Stimulated activated memory B cell treated with anti-CD40 and anti-IgM and Interleukin-4, amounts not matched to agents 10 μg/mL and 1 μg/mL and 100 μg/mL, for 72 hours (primary cell): Measurements from ENCODE around the gene BRMS1L.
A peak's percentile ranks its signal among the peaks of the same experiment; 100 is the strongest.
"Not testable (repeated sequence)": the region's sequence is repeated elsewhere in the genome, so short reads cannot be mapped to it uniquely, and the experiment has no call there.

Experiments
- ATAC-seq: fragments of 150-1000 bp; cut with Tn5 transposase; 2 replicates; pipeline ENCODE4 v1.10.0; 2021
- H3K27ac Mint-ChIP-seq: one replicate; pipeline ENCODE4 v1.8.0; 2022; ENCODE audit warnings: mild to moderate bottlenecking, mixed read lengths
- H3K27me3 Mint-ChIP-seq: one replicate; pipeline ENCODE4 v1.8.0; 2022; ENCODE audit warnings: mixed read lengths
- H3K36me3 Mint-ChIP-seq: one replicate; pipeline ENCODE4 v1.8.0; 2022; ENCODE audit warnings: mixed read lengths
- H3K4me1 Mint-ChIP-seq: one replicate; pipeline ENCODE4 v1.8.0; 2022; ENCODE audit warnings: mixed read lengths
- H3K4me3 Mint-ChIP-seq: one replicate; pipeline ENCODE4 v1.8.0; 2022; ENCODE audit warnings: mild to moderate bottlenecking, moderate library complexity, mixed read lengths
- H3K9me3 Mint-ChIP-seq: one replicate; pipeline ENCODE4 v1.8.0; 2022; ENCODE audit warnings: mixed read lengths

The BRMS1L gene, protein sequence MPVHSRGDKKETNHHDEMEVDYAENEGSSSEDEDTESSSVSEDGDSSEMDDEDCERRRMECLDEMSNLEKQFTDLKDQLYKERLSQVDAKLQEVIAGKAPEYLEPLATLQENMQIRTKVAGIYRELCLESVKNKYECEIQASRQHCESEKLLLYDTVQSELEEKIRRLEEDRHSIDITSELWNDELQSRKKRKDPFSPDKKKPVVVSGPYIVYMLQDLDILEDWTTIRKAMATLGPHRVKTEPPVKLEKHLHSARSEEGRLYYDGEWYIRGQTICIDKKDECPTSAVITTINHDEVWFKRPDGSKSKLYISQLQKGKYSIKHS

DNA sequence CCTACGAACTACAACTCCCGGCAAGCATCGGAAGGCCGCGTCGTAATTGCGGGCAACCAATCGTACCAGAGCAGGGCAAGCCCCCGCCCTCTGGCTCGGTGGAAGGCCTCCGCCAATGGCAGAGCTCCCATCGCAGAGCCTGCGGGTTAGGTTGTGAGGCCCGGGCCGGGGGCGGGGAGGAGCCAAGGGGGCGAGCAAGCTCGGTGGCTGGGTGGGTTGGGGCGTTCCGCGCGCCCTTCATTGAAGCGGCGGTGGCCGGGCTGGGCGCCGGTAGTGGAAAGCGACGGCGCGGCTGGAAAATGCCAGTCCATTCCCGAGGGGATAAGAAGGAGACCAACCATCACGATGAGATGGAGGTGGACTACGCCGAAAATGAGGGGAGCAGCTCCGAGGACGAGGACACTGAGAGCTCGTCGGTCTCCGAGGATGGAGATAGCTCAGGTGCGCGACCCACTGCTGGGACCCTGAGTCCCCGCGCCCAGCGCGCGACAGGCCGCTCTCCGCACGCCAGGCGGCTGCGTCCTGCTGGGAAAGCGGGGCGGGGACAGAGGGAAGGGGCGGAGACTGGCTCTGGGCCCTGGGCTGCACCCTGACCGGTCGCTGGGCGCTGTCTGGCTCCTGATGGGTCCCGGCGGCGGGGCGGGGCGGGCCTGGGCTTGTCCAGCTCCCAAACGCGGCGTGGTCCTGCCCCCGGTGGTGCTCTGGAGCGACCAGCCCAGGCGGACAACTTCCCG lies at the start of gene BRMS1L:
TSS of gene BRMS1L (plus strand) at position 121 of the 734 bp plus-strand sequence. CDS start at position 300, 179 bp downstream.
- H3K27me3 Mint-ChIP-seq = no peaks in the 10 kb centered on the region
- peak within 1 kb of the TSS; percentile 91 for H3K4me3 Mint-ChIP-seq
- H3K27ac Mint-ChIP-seq = peak within 1 kb of the TSS; percentile 87
- H3K36me3 Mint-ChIP-seq = peaks cover 2% of the 10 kb centered on the region
- H3K4me1 Mint-ChIP-seq = peaks cover 17% of the 10 kb centered on the region
- H3K9me3 Mint-ChIP-seq = no peaks in the 10 kb centered on the region
- peak; percentile 99 for ATAC-seq

DNA sequence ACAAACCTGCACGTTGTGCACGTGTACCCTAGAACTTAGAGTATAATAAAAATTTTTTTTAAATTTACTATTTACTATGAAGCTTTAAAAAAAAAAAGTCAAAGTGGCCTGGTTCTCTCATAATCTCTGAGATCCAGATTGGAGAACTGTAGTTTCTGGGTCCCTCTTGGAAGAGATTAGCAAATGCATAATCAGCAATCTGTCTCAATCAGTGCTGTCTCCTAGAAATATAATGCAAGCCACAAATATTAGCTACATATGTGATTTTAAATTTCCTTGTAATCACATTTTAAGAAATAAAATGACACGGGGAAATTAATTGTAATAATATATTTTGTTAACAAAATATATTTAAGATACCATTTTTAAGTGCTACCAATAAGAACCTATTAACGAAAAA lies 49.3 kb upstream of the BRMS1L start:
- Mint-ChIP-seq H3K27ac (no peak overlapping the region), H3K4me1 (peaks cover 12% of the 10 kb centered on the region), H3K9me3 (peaks cover 13% of the 10 kb centered on the region), H3K36me3 (peaks cover 27% of the 10 kb centered on the region), H3K4me3 (no peak overlapping the region), H3K27me3 (no peaks in the 10 kb centered on the region)
- ATAC-seq = no peak

DNA sequence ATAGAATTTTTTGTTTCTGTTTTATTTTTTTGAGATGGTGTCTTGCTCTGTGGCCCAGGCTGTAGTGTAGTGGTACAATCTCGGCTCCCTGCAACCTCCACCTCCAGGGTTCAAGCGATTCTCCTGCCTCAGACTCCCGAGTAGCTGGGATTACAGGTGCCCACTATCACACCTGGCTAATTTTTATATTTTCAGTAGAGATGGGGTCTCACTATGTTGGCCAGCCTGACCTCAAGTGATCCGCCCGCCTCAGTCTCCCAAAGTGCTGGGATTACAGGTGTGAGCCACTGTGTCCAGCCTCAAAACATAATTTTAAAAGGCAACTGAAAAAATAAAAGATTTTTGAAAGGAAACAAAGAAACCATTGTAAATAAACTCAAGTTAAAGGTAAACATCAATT lies 48.6 kb upstream of the BRMS1L start:
- not testable (repeated sequence) for H3K27me3 Mint-ChIP-seq, H3K27ac Mint-ChIP-seq, H3K4me3 Mint-ChIP-seq, ATAC-seq
- Mint-ChIP-seq H3K36me3 (peaks cover 26% of the 10 kb centered on the region), H3K9me3 (peaks cover 15% of the 10 kb centered on the region), H3K4me1 (peaks cover 12% of the 10 kb centered on the region)

DNA sequence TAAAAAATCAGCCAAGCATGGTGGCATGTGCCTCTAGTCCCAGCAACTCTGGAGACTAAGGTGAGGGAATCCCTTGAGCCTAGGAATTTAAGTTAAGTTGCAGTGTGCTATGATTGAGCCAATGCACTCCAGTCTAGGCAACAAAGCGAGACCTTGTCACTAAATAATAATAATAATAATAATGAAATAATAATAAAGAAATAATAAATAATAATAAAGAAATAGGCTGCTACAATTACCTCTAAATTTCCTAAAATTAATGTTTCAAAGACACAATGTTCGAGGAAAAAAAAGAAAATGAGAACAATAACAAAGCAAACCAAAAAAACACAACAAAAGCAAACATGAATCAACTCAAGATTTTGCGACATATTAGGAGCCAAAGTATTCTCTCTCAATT lies 46.8 kb upstream of the BRMS1L start:
- Mint-ChIP-seq H3K36me3 (peaks cover 26% of the 10 kb centered on the region), H3K27me3 (no peaks in the 10 kb centered on the region), H3K27ac (no peak overlapping the region), H3K4me1 (peaks cover 20% of the 10 kb centered on the region), H3K4me3 (no peak overlapping the region), H3K9me3 (peaks cover 15% of the 10 kb centered on the region)
- no peak for ATAC-seq

DNA sequence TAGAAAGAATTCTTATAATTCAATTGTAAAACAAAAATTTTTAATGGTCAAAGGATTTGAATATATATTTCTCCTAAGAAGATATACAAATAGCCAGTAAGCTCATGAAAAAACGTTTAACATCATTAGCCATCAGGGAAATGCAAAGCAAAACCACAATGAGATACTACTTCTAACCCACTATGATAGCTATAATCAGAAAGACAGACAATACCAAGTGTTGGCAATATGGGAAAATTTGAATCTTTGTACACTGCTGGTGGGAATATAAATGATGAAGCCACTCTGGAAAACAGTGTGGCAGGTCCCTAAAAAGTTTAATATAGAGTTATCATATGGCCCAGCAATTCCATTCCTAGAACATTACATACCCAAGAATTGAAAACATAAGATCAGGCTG lies 42.4 kb upstream of the BRMS1L start:
- no peak overlapping the region for H3K27ac Mint-ChIP-seq
- peaks cover 27% of the 10 kb centered on the region for H3K36me3 Mint-ChIP-seq
- no peak for ATAC-seq
- H3K4me3 Mint-ChIP-seq = no peak overlapping the region
- H3K4me1 Mint-ChIP-seq = peaks cover 38% of the 10 kb centered on the region
- no peaks in the 10 kb centered on the region for H3K27me3 Mint-ChIP-seq
- peaks cover 15% of the 10 kb centered on the region for H3K9me3 Mint-ChIP-seq

DNA sequence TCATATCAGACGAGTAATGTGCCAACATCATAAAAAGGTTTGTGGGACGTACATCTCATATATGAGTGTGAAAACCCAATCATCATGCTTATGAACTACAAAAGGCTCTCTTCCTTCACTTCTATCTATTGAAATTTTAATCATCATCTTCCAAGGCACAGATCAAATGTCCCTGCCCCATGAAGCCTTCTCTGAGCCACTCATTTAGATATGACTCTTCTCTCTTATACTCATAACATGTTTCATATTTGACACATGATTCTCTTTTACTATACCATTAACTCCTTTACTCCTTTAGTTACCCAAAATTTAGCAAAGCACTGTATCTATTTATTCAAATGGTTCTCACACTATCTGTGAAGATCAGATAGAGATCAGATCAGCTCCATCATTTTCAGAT lies 39.3 kb upstream of the BRMS1L start:
- H3K27me3 Mint-ChIP-seq = no peaks in the 10 kb centered on the region
- H3K4me1 Mint-ChIP-seq = peaks cover 32% of the 10 kb centered on the region
- H3K4me3 Mint-ChIP-seq = no peak overlapping the region
- peaks cover 12% of the 10 kb centered on the region for H3K36me3 Mint-ChIP-seq
- peaks cover 2% of the 10 kb centered on the region for H3K9me3 Mint-ChIP-seq
- no peak overlapping the region for H3K27ac Mint-ChIP-seq
- no peak for ATAC-seq

DNA sequence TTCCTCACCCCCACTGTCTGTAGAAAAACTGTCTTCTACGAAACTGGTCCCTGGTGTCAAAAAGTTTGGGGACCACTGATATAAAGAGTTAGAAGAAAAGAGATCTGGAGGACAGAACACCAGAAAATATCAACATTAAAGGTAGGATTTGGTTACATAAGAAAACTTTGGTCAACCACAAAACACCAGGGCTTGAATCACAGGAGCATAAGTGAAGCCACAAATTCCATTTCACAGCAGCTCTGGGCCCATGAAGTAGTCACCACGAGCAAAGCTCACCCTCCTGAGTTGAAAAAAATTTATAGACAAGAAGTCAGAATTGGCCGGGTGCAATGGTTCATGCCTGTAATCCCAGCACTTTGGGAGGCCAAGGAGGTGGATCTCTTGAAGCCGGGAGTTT lies 36.5 kb upstream of the BRMS1L start:
- Mint-ChIP-seq H3K4me1 (peaks cover 21% of the 10 kb centered on the region), H3K27ac (no peak overlapping the region), H3K4me3 (no peak overlapping the region), H3K36me3 (peaks cover 12% of the 10 kb centered on the region), H3K27me3 (no peaks in the 10 kb centered on the region), H3K9me3 (no peaks in the 10 kb centered on the region)
- no peak for ATAC-seq

DNA sequence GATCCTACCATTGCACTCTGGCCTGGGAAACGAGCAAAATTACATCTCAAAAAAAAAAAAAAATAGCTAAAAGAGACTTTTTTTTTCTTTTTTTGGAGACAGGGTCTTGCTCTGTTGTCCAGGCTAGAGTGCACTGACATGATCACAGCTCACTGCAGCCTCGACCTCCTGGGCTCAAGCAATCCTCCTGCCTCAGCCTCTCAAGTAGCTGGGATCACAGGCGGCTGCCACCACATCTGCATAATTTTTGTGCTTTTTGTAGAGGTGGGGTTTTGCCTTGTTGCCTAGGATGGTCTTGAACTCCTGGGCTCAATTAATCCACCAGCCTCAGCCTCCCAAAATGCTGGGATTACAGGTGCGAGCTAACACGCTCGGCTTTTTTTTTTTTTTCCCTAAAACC lies 28.3 kb upstream of the BRMS1L start:
- H3K4me1 Mint-ChIP-seq = peaks cover 50% of the 10 kb centered on the region

DNA sequence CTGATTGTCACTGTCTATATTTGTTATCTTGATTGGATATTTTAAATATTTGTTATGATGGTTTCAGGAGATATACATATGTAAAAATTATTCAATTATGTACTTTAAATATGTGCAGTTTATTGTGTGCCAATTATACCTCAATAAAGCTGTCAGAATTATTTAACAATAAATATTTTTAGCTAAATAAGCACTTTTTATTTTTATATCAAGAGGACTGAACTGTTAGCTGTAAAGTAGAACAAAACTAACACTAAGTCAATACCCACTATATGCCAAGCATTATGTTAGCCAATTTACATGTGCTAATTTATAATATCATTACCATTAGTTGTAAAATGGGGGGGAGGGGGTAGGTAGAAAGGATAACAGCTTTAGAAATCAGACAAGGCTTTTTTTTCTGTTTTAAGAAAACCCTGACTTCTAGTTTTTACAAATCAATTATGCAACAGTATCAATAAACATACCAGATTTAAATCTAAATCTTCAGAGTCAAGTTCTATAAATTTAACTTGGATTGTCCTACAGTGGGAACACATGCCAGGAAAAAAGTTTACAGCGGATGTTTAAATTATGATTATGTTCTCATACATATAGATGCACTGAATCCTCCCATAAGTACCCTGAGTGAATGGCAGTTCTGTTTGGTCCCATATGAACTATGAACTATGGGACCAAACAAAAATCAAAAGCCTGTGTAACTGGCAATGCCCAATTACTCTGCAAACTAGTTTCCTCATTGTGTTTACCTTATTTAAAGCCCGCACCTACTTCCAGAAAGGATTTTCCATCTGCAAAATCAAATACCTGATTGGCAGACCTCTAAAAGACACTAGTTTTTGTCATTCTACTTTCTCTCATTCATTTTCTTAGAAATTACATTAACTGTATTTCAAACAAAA lies 19.9 kb upstream of the BRMS1L start:
- H3K27ac Mint-ChIP-seq = no peak overlapping the region
- H3K4me3 Mint-ChIP-seq = no peak overlapping the region
- H3K9me3 Mint-ChIP-seq = no peaks in the 10 kb centered on the region
- peaks cover 37% of the 10 kb centered on the region for H3K4me1 Mint-ChIP-seq
- H3K36me3 Mint-ChIP-seq = peaks cover 5% of the 10 kb centered on the region
- no peak for ATAC-seq
- H3K27me3 Mint-ChIP-seq = no peaks in the 10 kb centered on the region

More for the DNA sequence above, 28.3 kb upstream of the BRMS1L start:
- Mint-ChIP-seq H3K9me3 (no peaks in the 10 kb centered on the region), H3K36me3 (peaks cover 6% of the 10 kb centered on the region), H3K27ac (no peak overlapping the region), H3K4me3 (no peak overlapping the region), H3K27me3 (no peaks in the 10 kb centered on the region)
- no peak for ATAC-seq

DNA sequence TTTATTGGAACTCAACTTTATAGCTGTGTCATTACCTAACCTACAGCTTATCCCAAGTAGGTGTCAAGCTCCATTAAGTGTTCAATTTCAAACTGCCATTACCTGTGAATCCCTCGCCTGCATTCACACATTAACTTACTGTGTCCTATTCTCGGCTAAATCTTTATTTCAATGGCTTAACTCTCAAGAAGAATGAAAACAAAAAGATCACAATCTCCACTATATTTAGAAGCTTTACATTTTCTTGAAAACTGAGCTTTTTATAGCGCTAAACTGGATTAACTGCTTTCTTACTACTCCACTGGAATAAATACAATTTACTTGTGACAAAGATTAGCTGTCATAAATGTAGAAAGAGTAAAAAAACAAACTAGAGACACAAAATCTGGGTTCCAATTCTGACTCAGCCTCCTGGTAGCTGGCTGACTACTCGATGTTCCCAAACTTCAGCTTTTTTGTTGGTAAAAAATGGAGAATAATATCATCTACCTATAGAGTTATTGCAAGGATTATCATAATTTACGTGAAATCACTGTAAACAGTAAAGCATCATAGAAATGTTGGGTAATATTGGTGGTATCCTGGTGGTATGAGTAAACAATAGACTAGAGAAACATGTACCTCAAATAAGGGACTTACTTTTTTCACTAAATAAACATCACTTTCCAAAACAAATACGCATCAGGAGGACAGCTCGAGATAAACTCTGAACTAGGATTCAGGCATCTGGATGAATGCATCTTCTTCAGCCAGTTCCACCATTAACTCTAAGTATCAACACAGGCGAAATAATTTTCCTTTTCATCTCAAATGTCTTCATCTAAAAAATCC lies 18.8 kb upstream of the BRMS1L start:
- H3K9me3 Mint-ChIP-seq = no peaks in the 10 kb centered on the region
- peak overlapping the region; percentile 100 for H3K4me3 Mint-ChIP-seq
- no peak for ATAC-seq
- peaks cover 5% of the 10 kb centered on the region for H3K36me3 Mint-ChIP-seq
- peaks cover 26% of the 10 kb centered on the region for H3K4me1 Mint-ChIP-seq
- peak overlapping the region; percentile 98 for H3K27ac Mint-ChIP-seq
- no peaks in the 10 kb centered on the region for H3K27me3 Mint-ChIP-seq

DNA sequence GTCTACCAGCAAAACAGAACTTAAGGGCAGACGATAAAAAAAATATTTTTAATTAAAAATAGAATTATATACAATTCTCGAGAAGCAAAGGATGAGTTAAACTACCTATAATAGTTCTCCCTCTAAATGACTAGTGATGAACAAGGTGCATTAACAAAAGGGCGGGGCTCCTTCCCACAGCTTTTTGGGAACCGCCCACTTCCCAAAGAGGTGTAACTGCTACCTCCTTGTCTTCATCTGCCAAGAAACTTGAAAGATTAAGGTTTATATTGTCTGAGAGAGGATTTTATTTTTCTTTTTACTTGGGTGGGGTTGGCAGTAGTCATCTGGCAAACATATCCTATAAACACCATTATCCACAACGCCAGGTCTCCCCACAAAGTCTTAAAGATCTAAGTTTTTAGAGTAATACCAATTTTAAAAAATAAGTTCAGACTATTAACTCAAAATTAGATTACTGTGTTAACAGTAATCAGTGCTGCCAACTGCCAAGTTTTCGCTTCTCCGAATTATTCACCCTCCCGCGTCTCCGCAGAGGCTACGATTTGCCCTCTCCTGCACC lies 18.0 kb upstream of the BRMS1L start:
- peaks cover 26% of the 10 kb centered on the region for H3K4me1 Mint-ChIP-seq
- H3K36me3 Mint-ChIP-seq = peaks cover 5% of the 10 kb centered on the region
- peak overlapping the region; percentile 100 for H3K4me3 Mint-ChIP-seq
- peak overlapping the region; percentile 98 for H3K27ac Mint-ChIP-seq
- H3K27me3 Mint-ChIP-seq = no peaks in the 10 kb centered on the region
- H3K9me3 Mint-ChIP-seq = no peaks in the 10 kb centered on the region
- ATAC-seq = no peak

DNA sequence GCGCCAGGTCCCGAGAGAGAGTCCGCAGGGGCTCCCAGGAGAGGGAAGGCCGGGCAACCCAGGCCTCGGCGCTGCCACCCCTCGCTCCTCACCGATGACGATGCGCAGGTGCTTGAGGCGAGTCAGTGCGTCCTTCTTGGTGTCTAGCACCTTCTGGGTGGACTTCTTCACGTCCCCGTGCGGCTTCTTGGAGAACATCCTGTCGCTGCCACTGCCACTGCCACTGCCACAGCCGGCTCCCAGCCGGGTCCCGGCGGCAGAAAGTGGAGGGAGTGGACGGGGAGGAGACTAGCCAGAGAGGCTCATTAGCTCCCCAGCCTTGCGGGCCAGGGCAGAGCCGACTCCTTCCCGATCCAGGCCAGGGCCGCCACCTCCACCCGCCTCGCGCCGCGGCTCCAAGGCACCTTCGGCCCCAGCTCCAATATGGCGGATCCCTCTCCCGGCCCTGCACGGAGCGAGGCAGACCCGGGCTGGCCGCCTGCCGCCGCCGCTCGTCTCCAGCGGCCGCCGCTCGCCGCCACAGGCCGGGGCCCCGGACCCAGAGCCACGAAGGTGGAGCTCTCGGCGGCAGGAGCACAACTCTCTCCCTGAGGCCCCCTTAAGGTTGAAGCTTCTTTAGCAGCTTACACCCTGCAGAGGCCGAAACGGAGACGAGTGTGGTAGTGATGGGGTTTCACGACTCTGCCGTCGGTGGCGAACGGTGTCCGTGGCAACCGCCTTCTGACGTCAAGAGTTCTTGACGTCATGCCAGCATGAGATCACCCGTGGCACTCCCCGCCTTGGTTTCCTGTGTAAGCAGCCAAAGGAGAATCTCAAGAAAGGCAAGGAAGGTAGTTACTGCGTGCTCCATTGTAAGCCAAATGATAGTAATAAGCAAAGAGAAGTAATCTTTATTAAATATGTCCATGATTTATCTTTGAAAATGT lies 17.2 kb upstream of the BRMS1L start, which contains the start of gene RALGAPA1:
TSS of gene RALGAPA1 (minus strand) at position 658 of the 926 bp plus-strand sequence. CDS start at position 198, 460 bp downstream.
- H3K4me1 Mint-ChIP-seq = peaks cover 26% of the 10 kb centered on the region
- peak within 1 kb of the TSS; percentile 100 for H3K4me3 Mint-ChIP-seq
- H3K9me3 Mint-ChIP-seq = not testable (repeated sequence)

DNA sequence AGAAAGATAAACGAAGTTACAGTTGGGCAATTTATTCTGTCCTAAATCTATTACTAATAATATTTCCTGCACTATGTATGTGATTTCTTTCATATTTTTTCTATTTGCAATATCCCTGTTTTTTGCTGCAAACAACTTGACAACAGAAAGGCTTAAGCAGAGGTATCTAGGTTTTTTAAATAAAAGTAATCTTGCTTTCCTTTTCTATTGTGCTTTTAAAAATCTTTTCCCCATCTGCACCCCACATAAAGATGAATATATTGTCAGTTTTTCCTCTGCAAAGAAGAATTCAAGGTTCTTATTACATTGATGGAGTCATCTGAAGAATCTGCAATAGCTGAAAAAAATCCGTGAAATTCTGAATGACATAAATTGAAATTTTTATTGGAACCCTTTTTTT lies 16.5 kb upstream of the BRMS1L start:
- Mint-ChIP-seq H3K27ac (peak overlapping the region; percentile 98), H3K4me3 (no peak overlapping the region), H3K9me3 (no peaks in the 10 kb centered on the region), H3K27me3 (no peaks in the 10 kb centered on the region), H3K4me1 (peaks cover 26% of the 10 kb centered on the region), H3K36me3 (no peaks in the 10 kb centered on the region)
- no peak for ATAC-seq

More for the DNA sequence above, 17.2 kb upstream of the BRMS1L start, which contains the start of gene RALGAPA1:
- ATAC-seq = peak; percentile 99
- H3K27ac Mint-ChIP-seq = peak within 1 kb of the TSS; percentile 98
- H3K36me3 Mint-ChIP-seq, H3K27me3 Mint-ChIP-seq: not testable (repeated sequence)
